Measurements from ENCODE around the gene PALMD. TPM values are rescaled to one million over a fixed set of nuclear protein-coding genes. Genes with fewer than 3 reads are reported as not detected.

Gene PALMD
- total RNA-seq, 2 experiments from 2014 or later, result not detected

DNA sequence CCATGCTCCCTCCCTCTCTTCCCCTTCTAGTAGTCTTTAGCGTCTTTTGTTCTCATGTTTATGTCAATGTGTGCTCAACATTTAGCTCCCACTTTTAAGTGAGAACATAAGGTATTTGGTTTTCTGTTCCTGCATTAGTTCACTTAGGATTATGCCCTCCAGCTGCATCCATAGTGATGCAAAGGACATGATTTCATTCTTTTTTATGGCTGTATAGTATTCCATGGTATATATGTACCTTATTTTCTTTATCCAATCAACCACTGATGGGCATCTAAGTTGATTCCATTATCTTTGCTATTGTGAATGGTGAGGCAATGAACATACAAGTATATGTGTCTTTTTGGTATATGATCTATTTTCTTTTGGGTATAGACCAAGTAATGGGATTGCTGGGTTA lies 38.3 kb upstream of the PALMD start:
- Mint-ChIP-seq H3K36me3 (ENCODE audit: low read depth) (no peaks in the 10 kb centered on the region), H3K27ac (no peak overlapping the region), H3K9me3 (no peaks in the 10 kb centered on the region), H3K4me1 (ENCODE audit: low read depth) (no peaks in the 10 kb centered on the region), H3K4me3 (no peak overlapping the region), H3K27me3 (peaks cover 6% of the 10 kb centered on the region)
- CTCF ChIA-PET, result no interaction called here
- intact Hi-C loops (cut with micrococcal nuclease), result no loop called here
- no peak for ATAC-seq
- no peak for DNase-seq
- POLR2A ChIA-PET, result no interaction called here
- TF ChIP-seq CTCF (IDR thresholded peaks at IDR 0.05), result no peak

DNA sequence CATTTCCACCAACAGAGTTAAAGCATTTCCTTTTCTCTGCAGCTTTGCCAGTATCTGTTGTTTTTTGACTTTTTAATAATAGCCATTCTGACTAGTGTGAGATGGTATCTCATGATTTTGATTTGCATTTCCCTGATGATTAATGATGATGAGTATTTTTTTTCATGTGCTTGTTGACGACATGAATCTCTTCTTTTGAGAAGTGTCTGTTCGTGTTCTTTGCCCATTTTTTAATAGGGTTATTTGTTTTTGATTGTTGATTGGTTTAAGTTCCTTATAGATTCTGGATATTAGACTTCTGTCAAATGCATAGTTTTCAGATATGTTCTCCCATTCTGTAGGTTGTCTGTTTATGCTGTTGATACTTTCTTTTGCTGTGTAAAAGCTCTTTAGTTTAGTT lies 37.9 kb upstream of the PALMD start:
- H3K27ac Mint-ChIP-seq, result no peak overlapping the region
- ChIA-PET CTCF (no interaction called here), POLR2A (no interaction called here)
- H3K4me1 Mint-ChIP-seq (ENCODE audit: low read depth), result no peaks in the 10 kb centered on the region
- intact Hi-C loops (cut with micrococcal nuclease), result no loop called here
- DNase-seq (no peak), ATAC-seq (no peak)
- TF ChIP-seq CTCF (IDR thresholded peaks at IDR 0.05), result no peak
- H3K36me3 Mint-ChIP-seq (ENCODE audit: low read depth), result no peaks in the 10 kb centered on the region
- H3K27me3 Mint-ChIP-seq, result peaks cover 6% of the 10 kb centered on the region
- H3K9me3 Mint-ChIP-seq, result no peaks in the 10 kb centered on the region
- H3K4me3 Mint-ChIP-seq, result no peak overlapping the region

- TF ChIP-seq CTCF (IDR thresholded peaks at IDR 0.05), result no peak
- Mint-ChIP-seq H3K4me1 (ENCODE audit: low read depth) (no peaks in the 10 kb centered on the region), H3K4me3 (no peak overlapping the region), H3K27me3 (peaks cover 5% of the 10 kb centered on the region), H3K36me3 (ENCODE audit: low read depth) (no peaks in the 10 kb centered on the region), H3K9me3 (no peaks in the 10 kb centered on the region), H3K27ac (no peak overlapping the region)
- no peak for ATAC-seq
- POLR2A ChIA-PET, result no interaction called here
- CTCF ChIA-PET, result no interaction called here
- DNase-seq, result no peak
- intact Hi-C loops (cut with micrococcal nuclease), result no loop called here
Measured at GRCh38 chr1:99613716-99614115, 32.2 kb upstream of the PALMD start.

DNA sequence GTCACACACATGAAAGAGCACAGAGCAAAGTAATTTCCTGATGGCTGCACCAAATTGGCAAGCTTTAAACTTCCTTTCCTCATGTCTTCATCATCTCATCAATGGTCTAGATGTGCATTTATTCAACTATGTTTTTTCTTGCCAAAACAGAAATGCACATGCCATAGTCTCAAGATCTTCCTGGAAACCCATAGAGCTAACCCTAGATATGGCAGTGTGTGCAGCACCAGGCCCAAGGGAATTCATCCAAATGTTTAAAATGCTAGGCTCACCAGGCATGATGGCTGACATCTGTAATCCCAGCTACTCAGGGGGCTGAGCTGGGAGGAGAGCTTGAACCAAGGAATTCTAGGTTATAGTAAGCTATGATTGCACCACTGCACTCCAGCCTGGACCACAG lies 31.2 kb upstream of the PALMD start:
- no peaks in the 10 kb centered on the region for H3K4me1 Mint-ChIP-seq (ENCODE audit: low read depth)
- H3K27me3 Mint-ChIP-seq, result peaks cover 5% of the 10 kb centered on the region
- no peak for TF ChIP-seq CTCF (IDR thresholded peaks at IDR 0.05)
- H3K9me3 Mint-ChIP-seq, result no peaks in the 10 kb centered on the region
- intact Hi-C loops (cut with micrococcal nuclease), result no loop called here
- ChIA-PET POLR2A (interaction anchor here (0.7 kb wide), 1 partner anchor 13 kb away, joined by 3 read pairs; no protein-coding TSS in a partner anchor), CTCF (no interaction called here)
- H3K36me3 Mint-ChIP-seq (ENCODE audit: low read depth), result no peaks in the 10 kb centered on the region
- H3K4me3 Mint-ChIP-seq, result no peak overlapping the region
- ATAC-seq (no peak), DNase-seq (no peak)
- no peak overlapping the region for H3K27ac Mint-ChIP-seq

- CTCF ChIA-PET, result no interaction called here
- intact Hi-C loops (cut with micrococcal nuclease), result no loop called here
Measured at GRCh38 chr1:99619583-99619982, 26.3 kb upstream of the PALMD start.

More at GRCh38 chr1:99619583-99619982, 26.3 kb upstream of the PALMD start:
- H3K27ac Mint-ChIP-seq, result no peak overlapping the region
- H3K9me3 Mint-ChIP-seq, result no peaks in the 10 kb centered on the region
- H3K4me1 Mint-ChIP-seq (ENCODE audit: low read depth), result no peaks in the 10 kb centered on the region
- ATAC-seq, result no peak
- no peak overlapping the region for H3K4me3 Mint-ChIP-seq
- peaks cover 2% of the 10 kb centered on the region for H3K27me3 Mint-ChIP-seq
- no peak for TF ChIP-seq CTCF (IDR thresholded peaks at IDR 0.05)
- no peaks in the 10 kb centered on the region for H3K36me3 Mint-ChIP-seq (ENCODE audit: low read depth)
- no peak for DNase-seq
- POLR2A ChIA-PET, result no interaction called here
